Suprapubic skin (tissue), 4 donors: ENCODE data around the gene ONECUT3. TPM values are rescaled to one million over a fixed set of nuclear protein-coding genes. Genes with fewer than 3 reads are reported as not detected.

Experiments
- DNase-seq, 2 donors: peaks; one replicate each; pipeline ENCODE4 v3.0.0-alpha.2; 2019; ENCODE audit warnings: low spot score in 2 of 2
- H3K27ac ChIP-seq: fragments of 200-600 bp; sonication (generic); one replicate; pipeline ENCODE4 v1.5.1; 2019
- H3K27me3 ChIP-seq: fragments of 200-600 bp; sonication (generic); one replicate; pipeline ENCODE4 v1.5.1; 2019
- H3K36me3 ChIP-seq: fragments of 200-600 bp; sonication (generic); one replicate; pipeline ENCODE4 v1.5.1; 2019
- H3K4me1 ChIP-seq: fragments of 200-600 bp; sonication (generic); one replicate; pipeline ENCODE4 v1.5.1; 2019
- H3K4me3 ChIP-seq: fragments of 200-600 bp; sonication (generic); one replicate; pipeline ENCODE4 v1.5.1; 2019; ENCODE audit warnings: mild to moderate bottlenecking
- H3K9me3 ChIP-seq: fragments of 200-600 bp; sonication (generic); one replicate; pipeline ENCODE4 v1.5.1; 2019
- EP300 ChIP-seq: sonication (generic); formaldehyde crosslinking; IDR thresholded peaks from one replicate; pipeline ENCODE4 v1.6.1; 2017; ENCODE audit warnings: antibody characterized with exemption
- POLR2A ChIP-seq, 2 donors: fragments of 450-650 bp; IDR thresholded peaks; one replicate each; pipeline ENCODE4 v1.6.1; 2017; ENCODE audit warnings: antibody characterized with exemption in 2 of 2, mild to moderate bottlenecking in 2 of 2, moderate library complexity in 2 of 2
- POLR2AphosphoS5 ChIP-seq, 3 donors: sonication (generic); formaldehyde crosslinking; IDR thresholded peaks; one replicate each; pipeline ENCODE4 v1.6.1; 2017; ENCODE audit warnings: antibody characterized with exemption in 3 of 3
- WGBS: methylation state at CpG from one replicate; pipeline ENCODE4 v1.1.5; 2018; 5-methylcytosine and 5-hydroxymethylcytosine counted together
- total RNA-seq, 4 donors: library from RNA; depleted of rRNA; stranded (reverse); fragments of >200 nt; gene quantifications; one replicate each; pipeline ENCODE4 v1.1.0, GENCODE V29; 2016
- TF ChIP-seq, protein P1 (sequence below), 2 donors: fragments of 200-600 bp in 1 of 2; fragments of 450-650 bp in 1 of 2; sonication (generic) in 1 of 2; IDR thresholded peaks; one replicate each; pipeline ENCODE4 v1.5.1; 2016 to 2019; ENCODE audit warnings: antibody characterized with exemption in 2 of 2, mild to moderate bottlenecking in 1 of 2, moderate library complexity in 1 of 2

ONECUT3 gene
- total RNA-seq, 4 donors from 2014 or later = not detected

DNA sequence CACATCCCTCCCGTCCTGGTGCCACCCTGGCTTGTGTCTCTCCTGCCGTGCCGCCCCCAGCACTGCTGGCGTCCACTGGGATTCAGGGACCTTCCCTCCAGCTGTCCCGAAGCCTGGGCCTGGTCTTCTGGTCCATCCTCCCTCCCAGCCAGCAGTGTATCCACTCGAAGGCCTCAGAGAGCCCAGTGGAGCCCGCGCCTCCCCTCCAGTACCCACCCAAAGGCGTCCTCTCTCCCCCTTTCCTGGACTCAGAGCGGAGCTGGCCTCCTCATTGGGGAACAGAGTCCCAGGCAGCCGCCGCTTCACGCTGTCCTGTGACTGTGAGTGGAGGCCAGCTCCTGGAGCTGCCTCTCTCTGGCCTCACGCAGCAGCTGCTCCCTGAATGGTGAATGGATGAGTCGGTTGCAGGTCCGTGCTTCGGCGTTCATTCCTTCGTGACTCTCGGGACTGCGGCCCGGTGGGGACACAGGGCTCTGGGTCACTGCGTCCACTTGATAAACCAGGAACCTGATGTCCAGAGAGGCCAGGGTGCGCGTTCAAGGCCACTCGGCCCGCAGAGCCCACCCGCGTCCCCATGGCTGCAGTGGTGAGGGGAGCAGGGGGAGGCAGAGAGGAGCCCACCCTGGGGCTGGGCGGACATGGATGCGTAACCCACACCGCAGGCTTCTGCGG lies 12.1 kb downstream of the ONECUT3 start:
- TF ChIP-seq POLR2AphosphoS5 (IDR thresholded peaks at IDR 0.05) (no peak), POLR2A (IDR thresholded peaks at IDR 0.05) (no peak)
- 5% methylated on average over 11 of the region's 33 CpGs for WGBS
- H3K4me1 ChIP-seq = no peaks in the 10 kb centered on the region
- H3K9me3 ChIP-seq = no peaks in the 10 kb centered on the region
- no peak overlapping the region for H3K27ac ChIP-seq
- H3K36me3 ChIP-seq = no peaks in the 10 kb centered on the region
- H3K27me3 ChIP-seq = peaks cover 100% of the 10 kb centered on the region
- no peak overlapping the region for H3K4me3 ChIP-seq
- no peak for DNase-seq

DNA sequence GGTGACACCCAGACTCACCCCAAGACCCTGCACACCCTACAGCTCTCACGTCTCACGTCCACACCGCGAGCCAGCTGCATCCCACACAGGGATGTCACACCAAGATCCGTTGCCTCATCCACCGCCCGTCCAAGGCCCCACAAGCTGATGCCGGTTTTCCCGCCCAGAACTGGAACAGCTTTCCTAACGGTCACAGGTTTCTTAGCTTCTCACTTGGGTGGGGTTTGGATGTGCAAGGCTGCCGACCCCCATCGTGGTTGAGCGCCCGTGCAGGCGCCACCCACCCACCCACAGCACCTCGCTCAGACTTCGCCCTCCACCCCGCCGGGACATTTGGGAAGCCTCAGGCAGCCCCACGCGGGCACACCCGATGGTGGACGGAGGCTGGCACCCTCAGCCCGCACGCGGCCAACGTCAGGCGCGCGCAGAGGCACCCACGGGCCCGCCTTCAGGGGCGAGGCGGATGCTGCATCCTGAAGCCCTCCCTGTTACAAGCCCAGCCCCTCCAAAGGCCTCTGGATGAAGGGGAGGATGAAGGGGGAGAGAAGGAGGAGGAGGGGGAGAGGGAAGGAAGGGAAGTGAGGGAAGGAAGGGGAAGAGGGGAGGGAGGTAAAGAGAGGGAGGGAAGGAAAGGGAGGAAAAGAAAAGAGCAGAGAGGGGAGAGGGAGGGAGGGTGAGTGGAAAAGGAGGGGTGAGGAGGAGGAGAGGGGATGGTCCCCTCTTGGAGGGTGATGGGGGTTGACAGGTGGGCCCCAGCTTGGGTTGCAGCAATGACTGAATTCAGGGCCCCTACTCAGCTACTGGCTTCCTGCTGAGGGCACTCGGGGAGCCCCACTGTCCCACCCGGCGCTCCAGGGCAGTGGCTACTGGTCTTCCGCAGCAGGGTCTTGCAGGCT lies 12.8 kb downstream of the ONECUT3 start:
- Histone ChIP-seq H3K27me3 (peaks cover 98% of the 10 kb centered on the region), H3K36me3 (no peaks in the 10 kb centered on the region), H3K27ac (no peak overlapping the region), H3K4me3 (no peak overlapping the region), H3K9me3 (peaks cover 3% of the 10 kb centered on the region), H3K4me1 (no peaks in the 10 kb centered on the region)
- DNase-seq = no peak
- WGBS = 6% methylated on average over 29 of the region's 38 CpGs
- no peak for TF ChIP-seq POLR2A (IDR thresholded peaks at IDR 0.05)
- TF ChIP-seq EP300 = no peak
- no peak for TF ChIP-seq POLR2AphosphoS5 (IDR thresholded peaks at IDR 0.05)
- TF ChIP-seq, protein P1, sequence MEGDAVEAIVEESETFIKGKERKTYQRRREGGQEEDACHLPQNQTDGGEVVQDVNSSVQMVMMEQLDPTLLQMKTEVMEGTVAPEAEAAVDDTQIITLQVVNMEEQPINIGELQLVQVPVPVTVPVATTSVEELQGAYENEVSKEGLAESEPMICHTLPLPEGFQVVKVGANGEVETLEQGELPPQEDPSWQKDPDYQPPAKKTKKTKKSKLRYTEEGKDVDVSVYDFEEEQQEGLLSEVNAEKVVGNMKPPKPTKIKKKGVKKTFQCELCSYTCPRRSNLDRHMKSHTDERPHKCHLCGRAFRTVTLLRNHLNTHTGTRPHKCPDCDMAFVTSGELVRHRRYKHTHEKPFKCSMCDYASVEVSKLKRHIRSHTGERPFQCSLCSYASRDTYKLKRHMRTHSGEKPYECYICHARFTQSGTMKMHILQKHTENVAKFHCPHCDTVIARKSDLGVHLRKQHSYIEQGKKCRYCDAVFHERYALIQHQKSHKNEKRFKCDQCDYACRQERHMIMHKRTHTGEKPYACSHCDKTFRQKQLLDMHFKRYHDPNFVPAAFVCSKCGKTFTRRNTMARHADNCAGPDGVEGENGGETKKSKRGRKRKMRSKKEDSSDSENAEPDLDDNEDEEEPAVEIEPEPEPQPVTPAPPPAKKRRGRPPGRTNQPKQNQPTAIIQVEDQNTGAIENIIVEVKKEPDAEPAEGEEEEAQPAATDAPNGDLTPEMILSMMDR (IDR thresholded peaks at IDR 0.05) = no peak

GRCh38 chr19:1766800-1767352 lies 13.6 kb downstream of the ONECUT3 start:
- Histone ChIP-seq H3K4me1 (no peaks in the 10 kb centered on the region), H3K9me3 (peaks cover 5% of the 10 kb centered on the region), H3K27me3 (peaks cover 97% of the 10 kb centered on the region), H3K4me3 (no peak overlapping the region), H3K36me3 (no peaks in the 10 kb centered on the region), H3K27ac (no peak overlapping the region)
- no peak for TF ChIP-seq EP300
- TF ChIP-seq POLR2AphosphoS5 (IDR thresholded peaks at IDR 0.05) = no peak
- TF ChIP-seq, protein P1 (IDR thresholded peaks at IDR 0.05) = no peak
- no peak for TF ChIP-seq POLR2A (IDR thresholded peaks at IDR 0.05)
- WGBS = 21% methylated on average over 5 of the region's 10 CpGs
- no peak for DNase-seq

DNA sequence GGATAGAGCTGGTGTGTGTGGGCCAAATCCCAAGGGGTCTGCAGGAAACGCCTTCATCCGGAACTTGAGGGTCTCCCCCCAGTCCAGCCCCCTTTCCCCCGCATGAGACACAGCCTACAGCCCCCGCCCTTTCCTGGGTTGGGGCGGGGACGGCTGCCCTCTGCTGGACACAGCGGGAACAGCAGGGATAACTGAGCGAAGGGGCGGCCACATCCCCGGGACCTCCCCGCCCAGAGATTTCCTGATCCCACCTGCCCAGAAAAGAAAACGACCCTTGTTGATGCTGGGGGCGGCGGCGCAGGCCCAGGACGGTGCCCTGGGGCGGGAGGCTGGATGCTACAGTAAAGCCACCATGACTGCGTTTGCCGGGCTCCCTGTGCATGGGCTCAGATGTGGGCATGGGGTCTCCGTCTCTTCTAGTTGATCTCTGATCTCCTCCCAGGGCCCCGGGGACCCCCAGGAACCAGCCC lies 14.2 kb downstream of the ONECUT3 start:
- no peak overlapping the region for H3K4me3 ChIP-seq
- no peak for TF ChIP-seq EP300
- TF ChIP-seq, protein P1 (IDR thresholded peaks at IDR 0.05) = peak; percentile 91 to 97
- peaks cover 95% of the 10 kb centered on the region for H3K27me3 ChIP-seq
- H3K4me1 ChIP-seq = no peaks in the 10 kb centered on the region
- WGBS = no CpG with 5 or more reads among the region's 21 CpGs
- H3K9me3 ChIP-seq = peaks cover 5% of the 10 kb centered on the region
- DNase-seq = no peak
- no peaks in the 10 kb centered on the region for H3K36me3 ChIP-seq
- no peak overlapping the region for H3K27ac ChIP-seq

DNA sequence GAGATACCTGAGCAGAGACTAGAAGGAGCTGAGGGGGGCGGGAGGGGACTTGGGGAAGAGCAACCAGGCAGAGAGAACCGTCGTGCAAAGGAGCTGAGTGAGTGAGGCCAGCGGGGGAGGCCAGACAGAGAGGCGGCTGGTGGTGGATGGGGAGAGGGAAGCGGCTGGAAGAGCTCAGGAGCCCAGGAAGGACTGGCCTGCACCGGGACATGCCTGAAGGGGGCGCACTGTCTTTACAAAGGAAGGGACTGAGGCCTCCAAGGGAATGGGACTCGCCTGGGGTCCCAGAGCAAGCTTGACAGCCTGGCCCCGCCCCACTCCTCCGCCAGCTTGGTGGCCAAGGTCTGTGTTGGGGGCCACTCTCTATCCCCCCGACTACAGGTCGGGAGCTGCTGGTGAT lies 14.9 kb downstream of the ONECUT3 start:
- H3K4me3 ChIP-seq = no peak overlapping the region
- no peak overlapping the region for H3K27ac ChIP-seq
- DNase-seq = no peak
- no peaks in the 10 kb centered on the region for H3K4me1 ChIP-seq
- TF ChIP-seq POLR2AphosphoS5 (IDR thresholded peaks at IDR 0.05) (no peak), EP300 (no peak), POLR2A (IDR thresholded peaks at IDR 0.05) (no peak)
- TF ChIP-seq, protein P1 (IDR thresholded peaks at IDR 0.05) = no peak
- H3K27me3 ChIP-seq = peaks cover 92% of the 10 kb centered on the region
- WGBS = 18% methylated on average over 13 of the region's 13 CpGs
- H3K36me3 ChIP-seq = no peaks in the 10 kb centered on the region
- H3K9me3 ChIP-seq = peaks cover 5% of the 10 kb centered on the region
